Gastrocnemius medialis (tissue), 4 donors: Measurements from ENCODE around the gene PGLYRP3.

Experiments
- CTCF ChIP-seq, 5 experiments: fragments of 450-650 bp in 3 of 5; fragments of 200-600 bp in 2 of 5; sonication (generic) in 2 of 5; IDR thresholded peaks in 4 of 5; conservative IDR thresholded peaks in 1 of 5; 1 replicate in 4 of 5; 2 replicates in 1 of 5; pipeline ENCODE4 v1.5.1; 2016 to 2019; ENCODE audit warnings: antibody characterized with exemption in 5 of 5, mild to moderate bottlenecking in 3 of 5, moderate library complexity in 3 of 5
- POLR2A ChIP-seq, 2 donors: fragments of 450-650 bp; IDR thresholded peaks; one replicate each; pipeline ENCODE4 v1.6.1; 2017; ENCODE audit warnings: antibody characterized with exemption in 2 of 2, mild to moderate bottlenecking in 2 of 2, moderate library complexity in 2 of 2

DNA sequence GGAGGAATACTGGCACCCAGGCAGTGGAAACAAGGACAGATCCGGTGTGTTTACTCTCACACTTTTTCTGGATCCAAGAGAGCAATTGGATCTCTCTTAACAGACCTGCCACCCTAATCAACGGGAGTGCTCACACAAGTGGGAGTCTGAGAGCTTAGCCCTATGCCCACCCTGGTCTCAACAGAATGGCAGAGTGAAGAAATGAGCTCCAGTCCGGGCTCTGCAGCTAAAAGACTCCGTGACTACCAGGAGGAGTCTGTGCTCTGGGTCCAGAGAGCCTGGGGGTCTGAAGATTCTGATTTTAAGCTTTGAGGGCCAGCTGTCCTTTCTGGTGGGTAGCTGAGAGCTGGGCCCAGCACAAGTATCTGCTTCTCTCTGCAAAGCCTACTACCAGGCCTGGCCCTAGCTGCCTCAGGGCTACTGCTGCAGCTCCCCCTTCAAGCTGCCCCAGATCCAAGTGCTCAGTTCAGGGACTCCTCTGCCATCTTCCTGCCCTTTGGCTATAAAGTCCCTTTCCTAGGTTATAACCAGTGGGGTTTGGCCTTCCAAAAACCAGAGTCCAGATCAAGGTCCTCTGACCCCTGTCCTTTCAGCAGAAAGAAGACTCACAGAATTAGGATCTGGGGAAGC lies 48.8 kb upstream of the PGLYRP3 start:
- no peak for TF ChIP-seq CTCF (IDR thresholded peaks at IDR 0.05 in 4 of 5, conservative IDR thresholded peaks at IDR 0.05 in 1 of 5)
- TF ChIP-seq POLR2A (IDR thresholded peaks at IDR 0.05): no peak
